ENCODE measurements around the gene ACKR2. TPM values are rescaled to one million over a fixed set of nuclear protein-coding genes. Genes with fewer than 3 reads are reported as not detected.

The ACKR2 gene
- total RNA-seq, 1 experiment from 2014 or later = 0.28 TPM

DNA sequence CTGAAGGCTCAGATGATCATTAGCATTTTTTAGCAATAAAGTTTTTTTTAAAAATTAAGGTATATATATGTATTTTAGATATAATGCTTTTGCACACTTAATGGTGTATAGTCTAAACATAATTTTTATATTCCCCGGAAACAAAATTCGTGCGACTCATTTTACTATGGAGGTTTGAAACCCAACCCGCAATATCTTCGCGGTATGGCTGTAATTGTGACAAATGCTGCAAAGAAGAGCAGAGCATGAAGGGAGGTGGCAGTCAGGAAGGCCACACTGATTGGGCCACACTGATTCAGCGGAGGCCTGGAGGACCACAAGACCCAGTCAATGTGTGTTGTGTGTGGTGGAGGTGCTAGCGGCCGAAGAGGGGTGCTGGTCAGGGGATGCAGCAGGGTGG lies 70.9 kb downstream of the ACKR2 start:
- POLR2A ChIA-PET = no interaction called here
- ATAC-seq = no peak

DNA sequence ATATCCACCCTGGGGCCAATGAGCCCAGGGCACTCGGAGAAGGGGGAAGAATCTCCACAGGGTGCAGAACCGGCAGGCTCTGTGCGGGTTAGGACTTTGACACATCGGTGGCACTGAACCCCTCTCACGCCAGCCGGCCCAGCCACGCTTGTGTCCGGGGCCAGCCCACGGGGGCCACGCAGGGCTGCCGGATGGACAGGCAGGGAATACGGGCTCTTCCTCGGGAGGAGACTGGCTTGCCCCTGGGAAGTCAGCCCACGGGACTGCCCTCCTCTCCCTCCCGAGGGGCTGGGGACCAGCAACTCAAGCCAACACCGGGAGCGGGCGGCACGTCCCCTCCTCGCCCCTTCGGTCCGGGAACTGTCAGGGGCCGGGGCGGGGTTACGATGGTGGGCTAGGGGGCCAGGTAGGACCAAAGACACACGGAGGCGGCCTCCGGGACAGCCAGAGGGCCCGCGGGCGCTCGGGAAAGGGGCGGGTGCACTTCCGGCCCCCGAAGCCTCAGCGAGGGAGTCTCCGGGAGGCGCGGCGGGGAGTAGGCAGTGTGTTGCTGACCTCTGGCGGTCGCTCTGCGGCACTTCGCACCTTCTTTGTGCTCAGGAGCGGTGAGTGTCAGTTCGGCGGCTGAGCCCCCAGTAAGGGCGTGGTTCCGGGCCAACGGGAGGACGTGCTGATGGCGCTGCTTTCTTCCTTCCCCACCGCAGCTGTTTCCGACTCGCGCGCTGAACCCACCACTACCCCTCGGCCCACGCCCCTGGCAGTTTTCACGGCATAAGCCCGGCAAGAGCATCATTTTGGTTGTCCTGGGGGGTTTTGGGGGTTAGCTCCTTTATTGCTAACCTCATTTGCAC lies 71.6 kb downstream of the ACKR2 start:
- peaks cover 7% of the 10 kb centered on the region for H3K27me3 Mint-ChIP-seq (ENCODE audit: low read depth)
- POLR2A ChIA-PET = interaction anchor here (0.6 to 1.1 kb wide), 2 partner anchors 74 to 77 kb away, joined by 3 to 6 read pairs; partner anchors contain the start of gene HIGD1A
- CTCF ChIA-PET = interaction anchor here (0.6 to 3.5 kb wide), 44 partner anchors 9 to 651 kb away, joined by 3 to 55 read pairs (median 5); partner anchors contain the start of gene SS18L2
- H3K27ac Mint-ChIP-seq = 0 out of 2 replicates have a peak overlapping the region, but pooled peaks have one; percentile 77
- ATAC-seq (peak; percentile 97), DNase-seq (ENCODE audit: low spot score) (peak; percentile 91)
- peak overlapping the region; percentile 85 for H3K4me3 Mint-ChIP-seq
- H3K36me3 Mint-ChIP-seq = no peaks in the 10 kb centered on the region
- no peaks in the 10 kb centered on the region for H3K9me3 Mint-ChIP-seq
- peaks cover 25% of the 10 kb centered on the region for H3K4me1 Mint-ChIP-seq
- TF ChIP-seq ZNF396 (CRISPR knock-in tag; IDR thresholded peaks at IDR 0.05; ENCODE audit: borderline replicate concordance) = no peak
- TF ChIP-seq, protein P1, sequence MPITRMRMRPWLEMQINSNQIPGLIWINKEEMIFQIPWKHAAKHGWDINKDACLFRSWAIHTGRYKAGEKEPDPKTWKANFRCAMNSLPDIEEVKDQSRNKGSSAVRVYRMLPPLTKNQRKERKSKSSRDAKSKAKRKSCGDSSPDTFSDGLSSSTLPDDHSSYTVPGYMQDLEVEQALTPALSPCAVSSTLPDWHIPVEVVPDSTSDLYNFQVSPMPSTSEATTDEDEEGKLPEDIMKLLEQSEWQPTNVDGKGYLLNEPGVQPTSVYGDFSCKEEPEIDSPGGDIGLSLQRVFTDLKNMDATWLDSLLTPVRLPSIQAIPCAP (CRISPR knock-in tag; IDR thresholded peaks at IDR 0.05) = no peak
- TF ChIP-seq, protein P2, sequence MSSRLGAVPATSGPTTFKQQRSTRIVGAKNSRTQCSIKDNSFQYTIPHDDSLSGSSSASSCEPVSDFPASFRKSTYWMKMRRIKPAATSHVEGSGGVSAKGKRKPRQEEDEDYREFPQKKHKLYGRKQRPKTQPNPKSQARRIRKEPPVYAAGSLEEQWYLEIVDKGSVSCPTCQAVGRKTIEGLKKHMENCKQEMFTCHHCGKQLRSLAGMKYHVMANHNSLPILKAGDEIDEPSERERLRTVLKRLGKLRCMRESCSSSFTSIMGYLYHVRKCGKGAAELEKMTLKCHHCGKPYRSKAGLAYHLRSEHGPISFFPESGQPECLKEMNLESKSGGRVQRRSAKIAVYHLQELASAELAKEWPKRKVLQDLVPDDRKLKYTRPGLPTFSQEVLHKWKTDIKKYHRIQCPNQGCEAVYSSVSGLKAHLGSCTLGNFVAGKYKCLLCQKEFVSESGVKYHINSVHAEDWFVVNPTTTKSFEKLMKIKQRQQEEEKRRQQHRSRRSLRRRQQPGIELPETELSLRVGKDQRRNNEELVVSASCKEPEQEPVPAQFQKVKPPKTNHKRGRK (CRISPR knock-in tag; IDR thresholded peaks at IDR 0.05; ENCODE audit: borderline replicate concordance) = no peak
- TF ChIP-seq ZNF121 (CRISPR knock-in tag; IDR thresholded peaks at IDR 0.05) = no peak
- TF ChIP-seq ATF1 (CRISPR knock-in tag; IDR thresholded peaks at IDR 0.05) = no peak
- TF ChIP-seq, protein P3, sequence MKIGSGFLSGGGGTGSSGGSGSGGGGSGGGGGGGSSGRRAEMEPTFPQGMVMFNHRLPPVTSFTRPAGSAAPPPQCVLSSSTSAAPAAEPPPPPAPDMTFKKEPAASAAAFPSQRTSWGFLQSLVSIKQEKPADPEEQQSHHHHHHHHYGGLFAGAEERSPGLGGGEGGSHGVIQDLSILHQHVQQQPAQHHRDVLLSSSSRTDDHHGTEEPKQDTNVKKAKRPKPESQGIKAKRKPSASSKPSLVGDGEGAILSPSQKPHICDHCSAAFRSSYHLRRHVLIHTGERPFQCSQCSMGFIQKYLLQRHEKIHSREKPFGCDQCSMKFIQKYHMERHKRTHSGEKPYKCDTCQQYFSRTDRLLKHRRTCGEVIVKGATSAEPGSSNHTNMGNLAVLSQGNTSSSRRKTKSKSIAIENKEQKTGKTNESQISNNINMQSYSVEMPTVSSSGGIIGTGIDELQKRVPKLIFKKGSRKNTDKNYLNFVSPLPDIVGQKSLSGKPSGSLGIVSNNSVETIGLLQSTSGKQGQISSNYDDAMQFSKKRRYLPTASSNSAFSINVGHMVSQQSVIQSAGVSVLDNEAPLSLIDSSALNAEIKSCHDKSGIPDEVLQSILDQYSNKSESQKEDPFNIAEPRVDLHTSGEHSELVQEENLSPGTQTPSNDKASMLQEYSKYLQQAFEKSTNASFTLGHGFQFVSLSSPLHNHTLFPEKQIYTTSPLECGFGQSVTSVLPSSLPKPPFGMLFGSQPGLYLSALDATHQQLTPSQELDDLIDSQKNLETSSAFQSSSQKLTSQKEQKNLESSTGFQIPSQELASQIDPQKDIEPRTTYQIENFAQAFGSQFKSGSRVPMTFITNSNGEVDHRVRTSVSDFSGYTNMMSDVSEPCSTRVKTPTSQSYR (CRISPR knock-in tag; IDR thresholded peaks at IDR 0.05) = no peak
- TF ChIP-seq MYBL2 (CRISPR knock-in tag; IDR thresholded peaks at IDR 0.05) = no peak
- TF ChIP-seq, protein P4, sequence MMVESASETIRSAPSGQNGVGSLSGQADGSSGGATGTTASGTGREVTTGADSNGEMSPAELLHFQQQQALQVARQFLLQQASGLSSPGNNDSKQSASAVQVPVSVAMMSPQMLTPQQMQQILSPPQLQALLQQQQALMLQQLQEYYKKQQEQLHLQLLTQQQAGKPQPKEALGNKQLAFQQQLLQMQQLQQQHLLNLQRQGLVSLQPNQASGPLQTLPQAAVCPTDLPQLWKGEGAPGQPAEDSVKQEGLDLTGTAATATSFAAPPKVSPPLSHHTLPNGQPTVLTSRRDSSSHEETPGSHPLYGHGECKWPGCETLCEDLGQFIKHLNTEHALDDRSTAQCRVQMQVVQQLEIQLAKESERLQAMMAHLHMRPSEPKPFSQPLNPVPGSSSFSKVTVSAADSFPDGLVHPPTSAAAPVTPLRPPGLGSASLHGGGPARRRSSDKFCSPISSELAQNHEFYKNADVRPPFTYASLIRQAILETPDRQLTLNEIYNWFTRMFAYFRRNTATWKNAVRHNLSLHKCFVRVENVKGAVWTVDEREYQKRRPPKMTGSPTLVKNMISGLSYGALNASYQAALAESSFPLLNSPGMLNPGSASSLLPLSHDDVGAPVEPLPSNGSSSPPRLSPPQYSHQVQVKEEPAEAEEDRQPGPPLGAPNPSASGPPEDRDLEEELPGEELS (CRISPR knock-in tag; IDR thresholded peaks at IDR 0.05) = no peak
- TF ChIP-seq, protein P5, sequence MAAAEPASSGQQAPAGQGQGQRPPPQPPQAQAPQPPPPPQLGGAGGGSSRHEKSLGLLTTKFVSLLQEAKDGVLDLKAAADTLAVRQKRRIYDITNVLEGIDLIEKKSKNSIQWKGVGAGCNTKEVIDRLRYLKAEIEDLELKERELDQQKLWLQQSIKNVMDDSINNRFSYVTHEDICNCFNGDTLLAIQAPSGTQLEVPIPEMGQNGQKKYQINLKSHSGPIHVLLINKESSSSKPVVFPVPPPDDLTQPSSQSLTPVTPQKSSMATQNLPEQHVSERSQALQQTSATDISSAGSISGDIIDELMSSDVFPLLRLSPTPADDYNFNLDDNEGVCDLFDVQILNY (CRISPR knock-in tag; IDR thresholded peaks at IDR 0.05) = 0 out of 2 replicates have a peak, but pooled peaks have one; percentile 25
- no peak for TF ChIP-seq CBFB (CRISPR knock-in tag; IDR thresholded peaks at IDR 0.05; ENCODE audit: low read depth)
- TF ChIP-seq NR3C1 (CRISPR knock-in tag; conservative IDR thresholded peaks at IDR 0.05; ENCODE audit: low read depth) = no peak
- TF ChIP-seq ZNF232 (CRISPR knock-in tag; IDR thresholded peaks at IDR 0.05) = no peak
- no peak for TF ChIP-seq ZNF671 (CRISPR knock-in tag; IDR thresholded peaks at IDR 0.05)
- no peak for TF ChIP-seq IRF2 (CRISPR knock-in tag; IDR thresholded peaks at IDR 0.05; ENCODE audit: borderline replicate concordance, low read depth)
- TF ChIP-seq JAZF1 (CRISPR knock-in tag; IDR thresholded peaks at IDR 0.05) = no peak
- TF ChIP-seq, protein P6, sequence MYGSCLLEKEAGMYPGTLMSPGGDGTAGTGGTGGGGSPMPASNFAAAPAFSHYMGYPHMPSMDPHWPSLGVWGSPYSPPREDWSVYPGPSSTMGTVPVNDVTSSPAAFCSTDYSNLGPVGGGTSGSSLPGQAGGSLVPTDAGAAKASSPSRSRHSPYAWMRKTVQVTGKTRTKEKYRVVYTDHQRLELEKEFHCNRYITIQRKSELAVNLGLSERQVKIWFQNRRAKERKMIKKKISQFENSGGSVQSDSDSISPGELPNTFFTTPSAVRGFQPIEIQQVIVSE (CRISPR knock-in tag; IDR thresholded peaks at IDR 0.05; ENCODE audit: borderline replicate concordance) = no peak

More for the DNA sequence above, 70.9 kb downstream of the ACKR2 start:
- TF ChIP-seq GRHL2 (CRISPR knock-in tag; IDR thresholded peaks at IDR 0.05; ENCODE audit: insufficient replicate concordance, severe bottlenecking) = no peak
- TF ChIP-seq NFYB (CRISPR knock-in tag; conservative IDR thresholded peaks at IDR 0.05; ENCODE audit: low read depth) = no peak
- TF ChIP-seq JUN (CRISPR knock-in tag; IDR thresholded peaks at IDR 0.05) = no peak
- no peak for TF ChIP-seq TEAD1 (CRISPR knock-in tag; IDR thresholded peaks at IDR 0.05)
- TF ChIP-seq MXD4 (CRISPR knock-in tag; IDR thresholded peaks at IDR 0.05; ENCODE audit: borderline replicate concordance) = no peak
- no peak for TF ChIP-seq NFATC4 (CRISPR knock-in tag; IDR thresholded peaks at IDR 0.05)
- no peak for TF ChIP-seq SMAD3 (CRISPR knock-in tag; IDR thresholded peaks at IDR 0.05; ENCODE audit: borderline replicate concordance)
- TF ChIP-seq HMGA2 (CRISPR knock-in tag; IDR thresholded peaks at IDR 0.05) = no peak
- no peak for TF ChIP-seq KAT7 (CRISPR knock-in tag; IDR thresholded peaks at IDR 0.05; ENCODE audit: borderline replicate concordance)
- TF ChIP-seq SMAD4 (CRISPR knock-in tag; IDR thresholded peaks at IDR 0.05) = no peak
- TF ChIP-seq, protein P7, sequence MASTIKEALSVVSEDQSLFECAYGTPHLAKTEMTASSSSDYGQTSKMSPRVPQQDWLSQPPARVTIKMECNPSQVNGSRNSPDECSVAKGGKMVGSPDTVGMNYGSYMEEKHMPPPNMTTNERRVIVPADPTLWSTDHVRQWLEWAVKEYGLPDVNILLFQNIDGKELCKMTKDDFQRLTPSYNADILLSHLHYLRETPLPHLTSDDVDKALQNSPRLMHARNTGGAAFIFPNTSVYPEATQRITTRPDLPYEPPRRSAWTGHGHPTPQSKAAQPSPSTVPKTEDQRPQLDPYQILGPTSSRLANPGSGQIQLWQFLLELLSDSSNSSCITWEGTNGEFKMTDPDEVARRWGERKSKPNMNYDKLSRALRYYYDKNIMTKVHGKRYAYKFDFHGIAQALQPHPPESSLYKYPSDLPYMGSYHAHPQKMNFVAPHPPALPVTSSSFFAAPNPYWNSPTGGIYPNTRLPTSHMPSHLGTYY (CRISPR knock-in tag; IDR thresholded peaks at IDR 0.05) = no peak
- no peak for TF ChIP-seq EMX1 (CRISPR knock-in tag; IDR thresholded peaks at IDR 0.05)
- no peak for TF ChIP-seq ZNF263 (CRISPR knock-in tag; IDR thresholded peaks at IDR 0.05; ENCODE audit: low read depth)
- TF ChIP-seq ZNF423 (CRISPR knock-in tag; IDR thresholded peaks at IDR 0.05) = no peak
- no peak for TF ChIP-seq TEAD4 (CRISPR knock-in tag; IDR thresholded peaks at IDR 0.05)
- TF ChIP-seq, protein P8, sequence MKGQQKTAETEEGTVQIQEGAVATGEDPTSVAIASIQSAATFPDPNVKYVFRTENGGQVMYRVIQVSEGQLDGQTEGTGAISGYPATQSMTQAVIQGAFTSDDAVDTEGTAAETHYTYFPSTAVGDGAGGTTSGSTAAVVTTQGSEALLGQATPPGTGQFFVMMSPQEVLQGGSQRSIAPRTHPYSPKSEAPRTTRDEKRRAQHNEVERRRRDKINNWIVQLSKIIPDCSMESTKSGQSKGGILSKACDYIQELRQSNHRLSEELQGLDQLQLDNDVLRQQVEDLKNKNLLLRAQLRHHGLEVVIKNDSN (CRISPR knock-in tag; IDR thresholded peaks at IDR 0.05) = no peak
- H3K9me3 Mint-ChIP-seq = no peaks in the 10 kb centered on the region
- peaks cover 7% of the 10 kb centered on the region for H3K27me3 Mint-ChIP-seq (ENCODE audit: low read depth)
- no peak for DNase-seq (ENCODE audit: low spot score)
- peaks cover 25% of the 10 kb centered on the region for H3K4me1 Mint-ChIP-seq
- CTCF ChIA-PET = no interaction called here
- H3K27ac Mint-ChIP-seq = no peak overlapping the region
- H3K4me3 Mint-ChIP-seq = peak overlapping the region; percentile 85
- H3K36me3 Mint-ChIP-seq = no peaks in the 10 kb centered on the region
